Activated naive CD4-positive, alpha-beta T cell treated with anti-CD3 and anti-CD28 coated beads for 36 hours (primary cell): ENCODE data around the gene HECTD2. TPM values are rescaled to one million over a fixed set of nuclear protein-coding genes. Genes with fewer than 3 reads are reported as not detected.
"Not testable (repeated sequence)": the region's sequence is repeated elsewhere in the genome, so short reads cannot be mapped to it uniquely, and the experiment has no call there.

Experiments used
- CTCF ChIA-PET: fragments of 350-600 bp; sonication (Branson Sonifier 250); formaldehyde crosslinking; loops from one replicate; lab custom pipeline; 2021; ENCODE audit warnings: antibody characterized with exemption; lab: Charles Lee
- DNase-seq: peaks from one replicate; pipeline ENCODE4 v3.0.0-alpha.2; 2020
- H3K27ac Mint-ChIP-seq: one replicate; pipeline ENCODE4 v1.8.0; 2021; ENCODE audit warnings: mild to moderate bottlenecking, mixed read lengths
- H3K27me3 Mint-ChIP-seq: one replicate; pipeline ENCODE4 v1.8.0; 2021; ENCODE audit warnings: low read depth, mixed read lengths
- H3K36me3 Mint-ChIP-seq: one replicate; pipeline ENCODE4 v1.8.0; 2021; ENCODE audit warnings: low read depth, mixed read lengths
- H3K4me1 Mint-ChIP-seq: one replicate; pipeline ENCODE4 v1.8.0; 2021; ENCODE audit warnings: low read depth, mixed read lengths
- H3K4me3 Mint-ChIP-seq: one replicate; pipeline ENCODE4 v1.8.0; 2021; ENCODE audit warnings: mild to moderate bottlenecking, moderate library complexity, mixed read lengths
- H3K9me3 Mint-ChIP-seq: one replicate; pipeline ENCODE4 v1.8.0; 2021; ENCODE audit warnings: mixed read lengths
- intact Hi-C: fragments of 100-400 bp; cut with micrococcal nuclease; formaldehyde crosslinking; loops from one replicate; pipeline ENCODE4 v1.15.1; 2023
- total RNA-seq, 2 experiments: library from RNA; stranded (reverse); gene quantifications; one replicate each; pipeline ENCODE4 v1.2.3, GENCODE V29; 2021

Gene HECTD2
- total RNA-seq, 2 experiments from 2014 or later: 2.3 to 3.1 TPM

DNA sequence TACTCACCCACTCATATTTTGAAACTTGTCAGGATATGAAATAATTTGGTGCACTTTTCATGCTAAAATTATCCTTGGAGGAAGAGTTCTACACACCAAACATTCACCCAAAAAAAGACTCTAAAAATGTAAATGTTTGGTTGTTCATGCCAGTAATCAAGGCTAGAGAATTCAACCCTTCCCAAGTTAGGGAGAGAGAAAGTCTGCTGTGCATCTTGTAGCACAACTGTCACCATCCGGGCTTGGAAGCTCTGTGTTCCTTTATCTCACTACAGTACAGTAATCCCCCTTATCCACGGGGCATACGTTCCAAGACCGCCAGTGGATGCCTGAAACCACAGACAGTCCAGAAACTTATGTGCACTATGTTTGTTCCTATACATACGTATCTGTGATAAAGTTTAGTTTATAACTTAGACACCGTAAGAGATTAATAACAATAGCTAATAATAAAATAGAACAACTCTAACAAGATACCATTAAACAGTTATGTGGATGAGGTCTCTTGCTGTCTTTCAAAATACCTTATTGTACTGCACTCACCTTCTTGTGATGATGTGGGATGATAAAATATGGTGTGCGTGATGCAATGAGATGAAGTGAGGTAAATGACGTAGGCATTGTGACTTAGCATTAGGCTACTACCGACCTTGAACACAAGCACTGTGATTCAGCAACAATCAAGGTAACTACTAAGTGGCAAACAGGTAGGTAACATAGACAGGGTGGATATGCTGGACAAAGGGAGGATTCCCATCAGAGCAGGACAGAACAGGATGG, 24.6 kb upstream of the HECTD2 start:
- H3K27me3 Mint-ChIP-seq: peaks cover 22% of the 10 kb centered on the region
- H3K4me3 Mint-ChIP-seq: no peak overlapping the region
- peaks cover 7% of the 10 kb centered on the region for H3K4me1 Mint-ChIP-seq
- DNase-seq: no peak
- H3K9me3 Mint-ChIP-seq: no peaks in the 10 kb centered on the region
- intact Hi-C loops: no loop called here
- CTCF ChIA-PET: interaction anchor here (0.9 kb wide), 1 partner anchor 87 kb away, joined by 3 read pairs; no protein-coding TSS in a partner anchor
- H3K36me3 Mint-ChIP-seq: no peaks in the 10 kb centered on the region
- no peak overlapping the region for H3K27ac Mint-ChIP-seq

DNA sequence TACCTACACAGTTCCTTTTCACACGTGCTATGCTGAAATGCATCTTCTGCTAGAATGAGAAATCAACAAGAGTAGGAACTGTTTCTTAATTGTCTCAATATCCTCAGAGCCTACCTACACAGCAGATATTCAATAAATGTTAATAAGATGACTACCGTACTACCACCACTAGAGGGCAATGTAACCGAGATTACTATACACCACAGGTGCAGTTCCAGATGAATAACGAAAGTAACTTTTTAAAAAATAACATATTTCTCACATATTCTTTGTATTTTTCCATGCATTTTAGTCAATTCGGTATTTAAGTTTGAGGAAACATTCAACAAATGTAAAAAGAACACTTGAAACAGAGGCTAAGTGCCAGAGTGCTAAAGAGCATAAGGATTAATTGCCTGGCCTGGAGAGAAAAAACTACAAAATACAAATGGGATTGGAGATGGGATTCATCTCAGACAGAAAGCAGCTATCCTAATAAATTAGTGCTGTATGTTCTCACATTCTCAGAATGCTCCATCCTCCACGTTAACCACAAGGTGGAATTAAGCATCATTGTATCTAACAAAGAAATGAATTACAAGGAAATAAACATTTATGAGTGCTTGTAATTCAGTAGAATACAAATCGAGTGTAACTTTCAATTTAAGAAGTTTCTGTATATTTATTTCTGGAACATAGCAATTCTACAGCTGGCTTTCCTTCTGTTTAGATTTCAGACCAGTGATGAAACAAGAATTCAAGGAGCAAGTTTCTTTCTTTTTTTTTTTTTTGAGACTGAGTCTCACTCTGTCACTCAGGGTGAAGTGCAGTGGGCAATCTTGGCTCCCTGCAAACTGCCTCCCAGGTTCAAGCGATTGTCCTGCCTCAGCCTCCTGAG, 20.3 kb upstream of the HECTD2 start:
- DNase-seq: no peak
- H3K9me3 Mint-ChIP-seq: no peaks in the 10 kb centered on the region
- CTCF ChIA-PET: interaction anchor here (0.6 to 4.2 kb wide), 10 partner anchors 9 to 402 kb away, joined by 3 to 37 read pairs (median 4); partner anchors contain the start of gene PPP1R3C
- no peak overlapping the region for H3K27ac Mint-ChIP-seq
- peaks cover 4% of the 10 kb centered on the region for H3K4me1 Mint-ChIP-seq
- H3K27me3 Mint-ChIP-seq: peaks cover 12% of the 10 kb centered on the region
- intact Hi-C loops: loop anchor here (1.0 kb wide), 7 partner anchors 20 to 522 kb away; partner anchors contain the start of gene HECTD2
- no peaks in the 10 kb centered on the region for H3K36me3 Mint-ChIP-seq
- H3K4me3 Mint-ChIP-seq: no peak overlapping the region

DNA sequence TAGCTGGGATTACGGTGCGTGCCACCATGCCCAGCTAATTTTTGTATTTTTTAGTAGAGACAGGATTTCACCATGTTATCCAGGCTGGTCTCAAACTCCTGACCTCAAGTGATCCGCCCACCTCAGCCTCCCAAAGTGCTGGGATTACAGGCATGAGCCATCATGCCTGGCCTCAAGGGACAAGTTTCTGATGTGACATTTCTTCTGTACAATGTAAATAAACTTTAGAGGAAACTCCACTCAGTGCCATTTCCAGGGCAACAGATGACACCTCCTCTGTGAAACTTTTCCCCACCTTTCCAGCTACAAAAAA, 19.7 kb upstream of the HECTD2 start:
- intact Hi-C loops, H3K27ac Mint-ChIP-seq, DNase-seq, H3K9me3 Mint-ChIP-seq, H3K4me3 Mint-ChIP-seq, H3K4me1 Mint-ChIP-seq, H3K27me3 Mint-ChIP-seq, H3K36me3 Mint-ChIP-seq: not testable (repeated sequence)
- CTCF ChIA-PET: interaction anchor here (0.7 to 4.2 kb wide), 10 partner anchors 9 to 285 kb away, joined by 3 to 37 read pairs (median 4); partner anchors contain the start of gene PPP1R3C

DNA sequence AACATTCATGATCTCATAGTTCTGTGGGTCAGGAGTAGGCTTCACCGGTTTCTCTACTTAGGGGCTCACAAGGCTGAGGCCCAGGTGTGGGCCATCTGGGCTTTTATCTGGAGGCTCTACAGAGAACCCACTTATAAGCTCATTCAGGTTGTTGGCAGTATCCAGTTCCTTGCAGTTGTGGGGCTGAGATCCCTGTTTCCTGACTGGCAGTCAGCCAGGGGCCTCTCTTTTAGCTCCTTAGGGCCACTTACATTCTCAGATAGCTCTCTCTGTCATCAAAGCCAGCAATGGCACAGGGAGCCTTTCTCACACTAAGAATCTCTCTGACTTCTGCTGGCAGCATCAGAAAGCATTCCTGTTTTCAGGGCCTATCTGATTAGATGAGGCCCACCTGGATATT, 18.2 kb upstream of the HECTD2 start:
- H3K27ac Mint-ChIP-seq: no peak overlapping the region
- no peak overlapping the region for H3K4me3 Mint-ChIP-seq
- H3K36me3 Mint-ChIP-seq: no peaks in the 10 kb centered on the region
- intact Hi-C loops: no loop called here
- H3K27me3 Mint-ChIP-seq: peaks cover 11% of the 10 kb centered on the region
- CTCF ChIA-PET: interaction anchor here (0.7 to 4.2 kb wide), 6 partner anchors 17 to 272 kb away, joined by 3 to 37 read pairs (median 7); partner anchors contain the start of gene PPP1R3C
- H3K9me3 Mint-ChIP-seq: no peaks in the 10 kb centered on the region
- no peak for DNase-seq
- H3K4me1 Mint-ChIP-seq: peaks cover 4% of the 10 kb centered on the region

- H3K4me1 Mint-ChIP-seq: peaks cover 12% of the 10 kb centered on the region
- DNase-seq: no peak
- CTCF ChIA-PET: no interaction called here
- no peak overlapping the region for H3K4me3 Mint-ChIP-seq
- H3K9me3 Mint-ChIP-seq: no peaks in the 10 kb centered on the region
- no peak overlapping the region for H3K27ac Mint-ChIP-seq
- H3K36me3 Mint-ChIP-seq: peaks cover 2% of the 10 kb centered on the region
- intact Hi-C loops: loop anchor here (5.0 kb wide), 1 partner anchor 286 kb away; no protein-coding TSS in a partner anchor
- peaks cover 12% of the 10 kb centered on the region for H3K27me3 Mint-ChIP-seq
These were observed 3.8 kb upstream of the HECTD2 start for GRCh38 chr10:91406322-91406721.

- Mint-ChIP-seq H3K9me3 (no peaks in the 10 kb centered on the region), H3K27me3 (peaks cover 12% of the 10 kb centered on the region), H3K4me1 (peaks cover 15% of the 10 kb centered on the region), H3K27ac (peak overlapping the region; percentile 71), H3K36me3 (peaks cover 2% of the 10 kb centered on the region), H3K4me3 (peak overlapping the region; percentile 83)
- intact Hi-C loops: loop anchor here (5.0 kb wide), 1 partner anchor 283 kb away; no protein-coding TSS in a partner anchor
- peak; percentile 42 for DNase-seq
- CTCF ChIA-PET: interaction anchor here (0.5 to 1.6 kb wide), 4 partner anchors 18 to 522 kb away, joined by 3 to 10 read pairs (median 4); no protein-coding TSS in a partner anchor
These were observed 875 bp upstream of the HECTD2 start for GRCh38 chr10:91409069-91409868.

- peak; percentile 53 for DNase-seq
- Mint-ChIP-seq H3K36me3 (peaks cover 2% of the 10 kb centered on the region), H3K4me3 (peak overlapping the region; percentile 78), H3K27me3 (peaks cover 12% of the 10 kb centered on the region), H3K27ac (peak overlapping the region; percentile 68), H3K9me3 (no peaks in the 10 kb centered on the region), H3K4me1 (peaks cover 17% of the 10 kb centered on the region)
- CTCF ChIA-PET: interaction anchor here (0.6 to 1.4 kb wide), 5 partner anchors 23 to 477 kb away, joined by 3 to 6 read pairs (median 3); no protein-coding TSS in a partner anchor
- intact Hi-C loops: loop anchor here (1.0 to 5.0 kb wide), 11 partner anchors 22 to 1181 kb away; partner anchors contain the start of genes KIF11, PCGF5 and TNKS2
These were observed 661 bp downstream of the HECTD2 start for GRCh38 chr10:91410638-91411371.

DNA sequence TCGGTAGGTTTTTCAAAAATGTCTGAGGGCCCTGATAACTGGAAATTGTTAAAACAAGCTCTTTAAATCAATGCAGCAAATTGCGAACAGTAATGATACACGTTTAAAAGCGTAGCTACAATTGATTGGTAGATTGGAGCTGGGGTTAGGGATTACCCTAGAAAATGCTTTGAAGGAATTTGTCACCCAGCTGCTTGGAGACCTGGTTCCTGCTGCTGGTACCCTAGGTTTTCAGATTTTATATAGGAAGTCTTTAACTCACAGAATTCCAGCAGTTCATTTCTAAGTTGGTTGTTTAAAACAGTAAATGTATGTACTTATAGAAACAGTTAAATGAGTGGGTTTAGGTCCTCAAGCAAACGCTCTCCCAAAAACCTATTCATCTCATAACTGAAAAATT, 1.5 kb downstream of the HECTD2 start:
- H3K27ac Mint-ChIP-seq: no peak overlapping the region
- intact Hi-C loops: loop anchor here (2.0 to 5.0 kb wide), 5 partner anchors 99 to 1181 kb away; partner anchors contain the start of genes KIF11 and PCGF5
- peaks cover 2% of the 10 kb centered on the region for H3K36me3 Mint-ChIP-seq
- H3K27me3 Mint-ChIP-seq: peaks cover 5% of the 10 kb centered on the region
- CTCF ChIA-PET: interaction anchor here (0.6 to 1.4 kb wide), 5 partner anchors 24 to 476 kb away, joined by 3 to 6 read pairs (median 3); no protein-coding TSS in a partner anchor
- H3K9me3 Mint-ChIP-seq: no peaks in the 10 kb centered on the region
- H3K4me3 Mint-ChIP-seq: peak overlapping the region; percentile 14
- DNase-seq: no peak
- peaks cover 17% of the 10 kb centered on the region for H3K4me1 Mint-ChIP-seq

DNA sequence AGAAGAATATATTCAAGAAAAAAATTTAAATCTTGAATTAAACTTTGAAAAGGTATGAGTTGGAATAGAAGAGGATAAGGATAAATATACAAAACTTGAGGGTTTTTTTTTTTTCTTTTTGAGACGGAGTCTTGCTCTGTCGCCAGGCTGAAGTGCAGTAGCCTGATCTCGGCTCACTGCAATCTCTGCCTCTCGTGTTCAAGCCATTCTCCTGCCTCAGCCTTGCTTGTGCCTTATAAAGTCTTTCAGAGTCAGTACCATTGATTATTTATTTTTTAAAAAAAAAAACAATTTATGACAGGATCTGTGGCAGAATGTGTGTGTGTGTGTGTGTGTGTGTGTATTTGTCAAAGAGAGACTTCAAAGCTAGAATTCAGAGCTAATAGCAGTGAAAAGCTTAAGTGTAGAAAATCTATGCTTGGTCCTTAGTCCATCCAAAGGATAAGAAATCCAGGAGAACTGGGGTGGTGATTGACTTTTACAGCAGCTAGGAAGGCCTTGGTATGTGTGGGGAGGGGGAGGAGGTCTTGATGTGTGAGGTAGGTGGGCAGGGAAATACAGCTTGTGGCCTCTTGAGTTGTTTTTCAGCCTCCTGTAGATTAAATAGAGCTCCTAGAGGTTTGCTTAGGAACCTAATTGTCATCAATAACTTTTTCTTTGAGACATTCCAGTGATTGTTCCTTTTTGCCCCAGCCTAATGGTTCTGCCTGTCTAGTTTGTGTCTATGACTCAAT, 2.4 kb downstream of the HECTD2 start:
- Mint-ChIP-seq H3K27me3 (peaks cover 4% of the 10 kb centered on the region), H3K9me3 (no peaks in the 10 kb centered on the region), H3K36me3 (peaks cover 2% of the 10 kb centered on the region), H3K4me3 (no peak overlapping the region), H3K4me1 (peaks cover 17% of the 10 kb centered on the region), H3K27ac (no peak overlapping the region)
- DNase-seq: no peak
- CTCF ChIA-PET: interaction anchor here (0.9 kb wide), 1 partner anchor 223 kb away, joined by 3 read pairs; no protein-coding TSS in a partner anchor
- intact Hi-C loops: loop anchor here (5.0 kb wide), 2 partner anchors 100 to 1180 kb away; partner anchors contain the start of gene KIF11

GRCh38 chr10:91415816-91416215, 5.7 kb downstream of the HECTD2 start:
- Mint-ChIP-seq H3K4me3 (no peak overlapping the region), H3K4me1 (peaks cover 13% of the 10 kb centered on the region), H3K36me3 (no peaks in the 10 kb centered on the region), H3K9me3 (no peaks in the 10 kb centered on the region), H3K27me3 (no peaks in the 10 kb centered on the region), H3K27ac (no peak overlapping the region)
- intact Hi-C loops: no loop called here
- CTCF ChIA-PET: no interaction called here
- no peak for DNase-seq
